Measurements from ENCODE around the gene SEPTIN1. TPM values are rescaled to one million over a fixed set of nuclear protein-coding genes. Genes with fewer than 3 reads are reported as not detected.

SEPTIN1 gene
- total RNA-seq, 2 experiments from 2014 or later = 133 to 181 TPM

DNA sequence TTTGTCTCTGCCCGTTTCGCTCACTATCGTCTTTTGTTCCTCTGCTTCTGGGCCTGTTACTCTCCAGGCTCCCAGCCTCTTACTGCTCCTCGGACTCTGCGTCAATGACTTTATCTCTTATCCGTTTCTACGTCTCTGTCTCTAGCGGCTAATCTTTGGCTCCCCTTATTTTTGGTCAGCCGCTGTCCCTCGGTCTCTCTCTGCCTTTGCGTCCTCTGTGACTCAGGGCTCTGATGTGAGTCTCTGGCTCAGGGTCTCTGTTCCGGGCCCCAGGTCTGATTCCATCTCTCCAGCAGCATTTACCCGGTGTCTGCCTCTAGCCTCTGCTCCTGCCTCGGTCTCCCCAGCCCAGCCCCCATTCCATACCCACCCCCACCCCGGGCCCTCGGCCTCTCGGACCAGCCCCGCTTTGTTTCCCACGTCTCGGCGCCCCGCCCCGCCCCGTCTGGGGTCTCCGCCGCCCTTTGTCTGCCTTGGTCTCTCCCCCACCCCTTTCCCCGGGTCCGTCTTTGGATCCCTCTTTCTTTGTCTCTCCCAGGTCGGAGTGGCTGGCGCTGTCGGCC, 12.3 kb upstream of the SEPTIN1 start:
- H3K9me2 ChIP-seq (ENCODE audit: insufficient read depth, low read length) = no peaks in the 10 kb centered on the region
- H3K9me3 ChIP-seq (ENCODE audit: low read length) = no peaks in the 10 kb centered on the region
- peak overlapping the region; percentile 60; the same call in 1 of the 2 replicates for H2AFZ ChIP-seq (ENCODE audit: low read length)
- BruUV-seq (replicated peaks) = no TSS peak
- peaks cover 17% of the 10 kb centered on the region for H3K79me2 ChIP-seq (ENCODE audit: insufficient read depth, low read depth, low read length)
- peak overlapping the region; percentile 77 for H3K4me2 ChIP-seq (ENCODE audit: low read length)
- H4K20me1 ChIP-seq (ENCODE audit: insufficient read depth, low read length) = 0 out of 2 replicates have a peak, but pooled peaks cover 5% of the 10 kb centered on the region
- peaks cover 29% of the 10 kb centered on the region for H3K36me3 ChIP-seq (ENCODE audit: insufficient read depth, low read length)
- no peak for DNase-seq (ENCODE audit: low spot score)
- ChIA-PET CTCF (ENCODE audit: unreplicated experiment) (interaction anchor here (0.9 to 1.0 kb wide), 2 partner anchors 24 to 35 kb away, joined by 3 read pairs; partner anchors contain the start of gene DCTPP1), POLR2A (interaction anchor here (1.0 to 3.3 kb wide), 5 partner anchors 13 to 38 kb away, joined by 3 to 22 read pairs (median 6); partner anchors contain the start of genes SEPTIN1, TBC1D10B and ZNF771)
- H3K4me1 ChIP-seq (ENCODE audit: insufficient read depth, low read length, poor library complexity, severe bottlenecking) = peaks cover 23% of the 10 kb centered on the region
- H3K4me3 ChIP-seq (ENCODE audit: low read depth, low read length, poor library complexity, severe bottlenecking) = peak overlapping the region; percentile 89
- TF ChIP-seq, protein P1, sequence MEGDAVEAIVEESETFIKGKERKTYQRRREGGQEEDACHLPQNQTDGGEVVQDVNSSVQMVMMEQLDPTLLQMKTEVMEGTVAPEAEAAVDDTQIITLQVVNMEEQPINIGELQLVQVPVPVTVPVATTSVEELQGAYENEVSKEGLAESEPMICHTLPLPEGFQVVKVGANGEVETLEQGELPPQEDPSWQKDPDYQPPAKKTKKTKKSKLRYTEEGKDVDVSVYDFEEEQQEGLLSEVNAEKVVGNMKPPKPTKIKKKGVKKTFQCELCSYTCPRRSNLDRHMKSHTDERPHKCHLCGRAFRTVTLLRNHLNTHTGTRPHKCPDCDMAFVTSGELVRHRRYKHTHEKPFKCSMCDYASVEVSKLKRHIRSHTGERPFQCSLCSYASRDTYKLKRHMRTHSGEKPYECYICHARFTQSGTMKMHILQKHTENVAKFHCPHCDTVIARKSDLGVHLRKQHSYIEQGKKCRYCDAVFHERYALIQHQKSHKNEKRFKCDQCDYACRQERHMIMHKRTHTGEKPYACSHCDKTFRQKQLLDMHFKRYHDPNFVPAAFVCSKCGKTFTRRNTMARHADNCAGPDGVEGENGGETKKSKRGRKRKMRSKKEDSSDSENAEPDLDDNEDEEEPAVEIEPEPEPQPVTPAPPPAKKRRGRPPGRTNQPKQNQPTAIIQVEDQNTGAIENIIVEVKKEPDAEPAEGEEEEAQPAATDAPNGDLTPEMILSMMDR (conservative IDR thresholded peaks at IDR 0.05; ENCODE audit: low read length) = no peak
- TF ChIP-seq EZH2phosphoT487 (IDR thresholded peaks at IDR 0.05; ENCODE audit: borderline replicate concordance, low read depth, low read length) = no peak
- intact Hi-C loops (cut with micrococcal nuclease; ENCODE audit: unreplicated experiment) = loop anchor here (1.0 kb wide), 1 partner anchor 16 kb away; no protein-coding TSS in a partner anchor
- H3K27ac ChIP-seq (ENCODE audit: low read depth, low read length, poor library complexity, severe bottlenecking) = peak overlapping the region; percentile 44

DNA sequence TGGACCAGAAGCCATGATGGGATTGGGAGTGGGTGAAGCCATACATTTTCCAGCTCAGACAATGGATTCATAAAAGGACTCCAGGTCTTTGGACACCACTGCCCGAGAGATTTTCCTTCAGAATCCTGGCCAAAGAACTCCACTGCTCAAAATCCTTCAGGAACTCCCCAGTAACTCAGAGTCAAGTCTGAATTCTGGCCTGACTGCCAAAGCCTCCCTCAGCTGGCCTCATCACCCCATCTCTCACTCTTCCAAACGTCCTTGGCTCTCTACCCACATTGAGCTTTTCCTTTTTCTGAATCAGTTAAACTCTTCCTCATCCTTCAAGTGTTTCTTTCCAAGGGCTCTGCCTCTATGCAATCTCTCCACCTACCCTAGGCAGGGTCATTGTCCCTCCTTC, 1.2 kb upstream of the SEPTIN1 start:
- DNase-seq (ENCODE audit: low spot score) = no peak

More for the DNA sequence above, 1.2 kb upstream of the SEPTIN1 start:
- peak overlapping the region; percentile 85 for H3K4me3 ChIP-seq (ENCODE audit: low read depth, low read length, poor library complexity, severe bottlenecking)
- intact Hi-C loops (cut with micrococcal nuclease; ENCODE audit: unreplicated experiment) = no loop called here
- H3K27ac ChIP-seq (ENCODE audit: low read depth, low read length, poor library complexity, severe bottlenecking) = peak overlapping the region; percentile 97
- peaks cover 19% of the 10 kb centered on the region for H3K36me3 ChIP-seq (ENCODE audit: insufficient read depth, low read length)
- peaks cover 35% of the 10 kb centered on the region; the same call in 1 of the 2 replicates for H3K79me2 ChIP-seq (ENCODE audit: insufficient read depth, low read depth, low read length)
- CTCF ChIA-PET (ENCODE audit: unreplicated experiment) = interaction anchor here (1.2 to 1.5 kb wide), 2 partner anchors 12 to 13 kb away, joined by 4 to 8 read pairs; partner anchors contain the start of gene ZNF48
- H3K9me3 ChIP-seq (ENCODE audit: low read length) = no peaks in the 10 kb centered on the region
- POLR2A ChIA-PET = interaction anchor here (0.5 to 2.8 kb wide), 10 partner anchors 9 to 239 kb away, joined by 3 to 26 read pairs (median 6); partner anchors contain the start of genes ZNF48 and ZNF771
- H4K20me1 ChIP-seq (ENCODE audit: insufficient read depth, low read length) = no peaks in the 10 kb centered on the region
- no TSS peak for BruUV-seq (replicated peaks)
- TF ChIP-seq, protein P1 (conservative IDR thresholded peaks at IDR 0.05; ENCODE audit: low read length) = no peak
- no peak for TF ChIP-seq EZH2phosphoT487 (IDR thresholded peaks at IDR 0.05; ENCODE audit: borderline replicate concordance, low read depth, low read length)
- H3K4me2 ChIP-seq (ENCODE audit: low read length) = peak overlapping the region; percentile 98
- peaks cover 42% of the 10 kb centered on the region for H3K4me1 ChIP-seq (ENCODE audit: insufficient read depth, low read length, poor library complexity, severe bottlenecking)
- H3K9me2 ChIP-seq (ENCODE audit: insufficient read depth, low read length) = no peaks in the 10 kb centered on the region
- no peak overlapping the region; the same call in 1 of the 2 replicates for H2AFZ ChIP-seq (ENCODE audit: low read length)

All from OCI-LY7 (cell line).